HCT116 (cell line): ENCODE data around the gene CCDC197. TPM values are rescaled to one million over a fixed set of nuclear protein-coding genes. Genes with fewer than 3 reads are reported as not detected.

ENCODE experiments used
- ATAC-seq: fragments of 200-7000 bp; cut with Tn5 transposase; 2 replicates; pipeline ENCODE4 v1.9.1; 2020; ENCODE audit warnings: mild to moderate bottlenecking, moderate library complexity
- BruUV-seq: library from RNA; stranded (reverse); fragments of 400-500 nt; replicated peaks from 2 replicates; lab custom pipeline; 2021; lab: Mats Ljungman, UMichigan
- CTCF ChIA-PET: fragments of 300-600 bp; sonication (Branson Sonifier 250); formaldehyde crosslinking; loops from one replicate; lab custom pipeline; 2021; ENCODE audit warnings: antibody characterized with exemption; lab: Charles Lee
- POLR2A ChIA-PET: fragments of 300-600, 350-600 bp; sonication (Branson Sonifier 250); formaldehyde crosslinking; loops from one replicate; lab custom pipeline; 2021; ENCODE audit warnings: antibody characterized with exemption; lab: Charles Lee
- RAD21 ChIA-PET, 2 experiments: fragments of 300-600 bp; sonication (Branson Sonifier 250); formaldehyde crosslinking; loops; one replicate each; lab custom pipeline; 2023; ENCODE audit warnings: low total read pairs in 2 of 2; ENCODE audit not compliant: uncharacterized antibody in 2 of 2, unreplicated experiment in 2 of 2, low non-redundant PET in 1 of 2; lab: Charles Lee
- DNase-seq: peaks from one replicate; pipeline ENCODE4 v3.0.0-alpha.2; 2010; ENCODE audit warnings: low read depth, low spot score
- H2AFZ ChIP-seq: fragments of 200-600 bp; shearing (Covaris generic), sonication (generic); 2 replicates; pipeline ENCODE4 v1.6.1; 2017; ENCODE audit warnings: low read depth, mixed run types, mixed read lengths, antibody characterized with exemption, low read length; ENCODE audit not compliant: poor library complexity, severe bottlenecking
- H3K27ac ChIP-seq: 2 replicates; pipeline ENCODE4 v1.5.1; 2012; ENCODE audit warnings: low read depth, low read length
- H3K27me3 ChIP-seq: fragments of 200-600 bp; sonication (generic); 2 replicates; pipeline ENCODE4 v1.6.1; 2016; ENCODE audit warnings: mixed run types, low read length, mixed read lengths; ENCODE audit not compliant: insufficient read depth
- H3K36me3 ChIP-seq, 2 experiments: fragments of 200-500 bp in 1 of 2; fragments of 200-600 bp in 1 of 2; sonication (Bioruptor generic) in 1 of 2; sonication (generic) in 1 of 2; 2 replicates each; pipeline versions ENCODE4 v1.5.1 to v1.6.1; 2014 to 2016; ENCODE audit warnings: low read length in 2 of 2, inconsistent platforms in 1 of 2, mixed read lengths in 1 of 2, mixed run types in 1 of 2; ENCODE audit not compliant: insufficient read depth in 2 of 2, control insufficient read depth in 1 of 2
- H3K4me1 ChIP-seq, 2 experiments: fragments of 200-600 bp in 1 of 2; sonication (generic) in 1 of 2; 2 replicates each; pipeline versions ENCODE4 v1.5.1 to v1.6.1; 2012 to 2017; ENCODE audit warnings: low read length in 2 of 2, inconsistent platforms in 1 of 2, mild to moderate bottlenecking in 1 of 2, mixed read lengths in 1 of 2, mixed run types in 1 of 2, moderate library complexity in 1 of 2; ENCODE audit not compliant: insufficient read depth in 2 of 2, control insufficient read depth in 1 of 2
- H3K4me2 ChIP-seq: fragments of 200-600 bp; sonication (generic); 2 replicates; pipeline ENCODE4 v1.6.1; 2017; ENCODE audit warnings: mixed run types, low read length, mixed read lengths
- H3K4me3 ChIP-seq, 2 experiments: fragments of 200-600 bp in 1 of 2; sonication (generic) in 1 of 2; replicated peaks in 1 of 2; 2 replicates each; pipeline ENCODE4 v1.5.1; 2011 to 2016; ENCODE audit warnings: low read length in 2 of 2, control low read depth in 1 of 2, low read depth in 1 of 2, mild to moderate bottlenecking in 1 of 2, mixed read lengths in 1 of 2, mixed run types in 1 of 2
- H3K79me2 ChIP-seq: fragments of 200-600 bp; sonication (generic); 2 replicates; pipeline ENCODE4 v1.6.1; 2017; ENCODE audit warnings: mild to moderate bottlenecking, mixed run types, low read length, moderate library complexity, mixed read lengths; ENCODE audit not compliant: insufficient read depth
- H3K9ac ChIP-seq: fragments of 200-600 bp; sonication (generic); 2 replicates; pipeline ENCODE4 v1.6.1; 2016; ENCODE audit warnings: low read length, mixed read lengths
- H3K9me2 ChIP-seq: fragments of 200-600 bp; sonication (generic), shearing (Covaris generic); 2 replicates; pipeline ENCODE4 v1.6.1; 2017; ENCODE audit warnings: mixed run types, mild to moderate bottlenecking, moderate library complexity; ENCODE audit not compliant: insufficient read depth
- H3K9me3 ChIP-seq, 2 experiments: fragments of 200-500 bp in 1 of 2; fragments of 200-600 bp in 1 of 2; sonication (Bioruptor generic) in 1 of 2; sonication (generic) in 1 of 2; 2 replicates each; pipeline ENCODE4 v1.6.1; 2014 to 2017; ENCODE audit warnings: low read length in 2 of 2, mixed read lengths in 2 of 2, inconsistent platforms in 1 of 2, low read depth in 1 of 2, mild to moderate bottlenecking in 1 of 2, mixed run types in 1 of 2, moderate library complexity in 1 of 2; ENCODE audit not compliant: control insufficient read depth in 1 of 2, insufficient read depth in 1 of 2
- H4K20me1 ChIP-seq: fragments of 200-600 bp; sonication (generic), shearing (Covaris generic); 2 replicates; pipeline ENCODE4 v1.6.1; 2017; ENCODE audit warnings: mixed run types, mild to moderate bottlenecking, moderate library complexity; ENCODE audit not compliant: insufficient read depth
- ATF3 ChIP-seq: IDR thresholded peaks from 2 replicates; pipeline ENCODE4 v1.6.1; 2012
- CEBPB ChIP-seq: IDR thresholded peaks from 2 replicates; pipeline ENCODE4 v1.6.1; 2012; ENCODE audit warnings: low read depth
- CTCF ChIP-seq, 3 experiments: fragments of 200-600 bp in 1 of 3; sonication (generic) in 1 of 3; IDR thresholded peaks in 2 of 3; conservative IDR thresholded peaks in 1 of 3; 2 replicates each; pipeline ENCODE4 v1.5.1; 2012 to 2017; ENCODE audit warnings: low read depth in 2 of 3, low read length in 2 of 3, antibody characterized with exemption in 1 of 3, borderline replicate concordance in 1 of 3, control low read depth in 1 of 3, mild to moderate bottlenecking in 1 of 3, mixed read lengths in 1 of 3, mixed run types in 1 of 3, moderate library complexity in 1 of 3; ENCODE audit not compliant: insufficient read depth in 1 of 3
- EGR1 ChIP-seq: IDR thresholded peaks from 2 replicates; pipeline ENCODE4 v1.6.1; 2012; ENCODE audit warnings: low read depth
- ELF1 ChIP-seq: IDR thresholded peaks from 2 replicates; pipeline ENCODE4 v1.6.1; 2012; ENCODE audit warnings: low read depth, borderline replicate concordance
- FOSL1 ChIP-seq: IDR thresholded peaks from 2 replicates; pipeline ENCODE4 v1.6.1; 2012; ENCODE audit warnings: low read depth
- MAX ChIP-seq: IDR thresholded peaks from 2 replicates; pipeline ENCODE4 v1.6.1; 2012
- REST ChIP-seq: IDR thresholded peaks from 2 replicates; pipeline ENCODE4 v1.6.1; 2012; ENCODE audit warnings: low read depth
- SRF ChIP-seq: IDR thresholded peaks from 2 replicates; pipeline ENCODE4 v1.6.1; 2012; ENCODE audit warnings: low read depth
- YY1 ChIP-seq: IDR thresholded peaks from 2 replicates; pipeline ENCODE4 v1.6.1; 2011; ENCODE audit warnings: low read length, low read depth, moderate library complexity, mild to moderate bottlenecking; ENCODE audit not compliant: insufficient replicate concordance; ENCODE audit errors: extremely low read depth
- ZNF274 ChIP-seq: fragments of 200-500 bp; sonication (Bioruptor generic); IDR thresholded peaks from 2 replicates; pipeline ENCODE4 v1.6.1; 2014; ENCODE audit warnings: mild to moderate bottlenecking, low read depth, low read length, inconsistent platforms
- intact Hi-C: fragments of 100-400 bp; cut with micrococcal nuclease; formaldehyde crosslinking; loops from 2 replicates; pipeline ENCODE4 v1.10.0; 2022
- total RNA-seq: library from RNA; stranded (reverse); gene quantifications from one replicate; pipeline ENCODE4 v1.2.1, GENCODE V29; 2021; ENCODE audit not compliant: unreplicated experiment

Gene CCDC197
- total RNA-seq, 1 experiment from 2014 or later = not detected

- Histone ChIP-seq H3K4me3 (no peak overlapping the region), H4K20me1 (no peaks in the 10 kb centered on the region), H3K9me3 (no peaks in the 10 kb centered on the region), H3K27ac (no peak overlapping the region), H3K4me1 (peaks cover 0 to 7% of the 10 kb centered on the region in 2 experiments; a peak in 2 of 4 replicates), H3K9me2 (no peaks in the 10 kb centered on the region), H3K4me2 (no peak overlapping the region), H3K9ac (no peak overlapping the region), H2AFZ (no peak overlapping the region), H3K27me3 (no peaks in the 10 kb centered on the region), H3K36me3 (no peaks in the 10 kb centered on the region), H3K79me2 (no peaks in the 10 kb centered on the region)
- intact Hi-C loops = no loop called here
- ChIA-PET RAD21 (interaction anchor here (1.8 to 2.7 kb wide), 1 partner anchor 32 kb away, joined by 17 to 21 read pairs; no protein-coding TSS in a partner anchor), POLR2A (no interaction called here), CTCF (interaction anchor here (2.2 to 8.7 kb wide), 2 partner anchors 11 to 32 kb away, joined by 10 to 120 read pairs; no protein-coding TSS in a partner anchor)
- BruUV-seq = no TSS peak
- no peak for ATAC-seq
- no peak for DNase-seq
- TF ChIP-seq ZNF274 (no peak), ATF3 (no peak), ELF1 (no peak), CTCF (IDR thresholded peaks at IDR 0.05 in 2 of 3, conservative IDR thresholded peaks at IDR 0.05 in 1 of 3; ENCODE audit: borderline replicate concordance in 1 of 3, insufficient read depth in 1 of 3, low read depth in 2 of 3, low read length in 2 of 3) (no peak), REST (no peak), YY1 (no peak), FOSL1 (no peak), SRF (no peak), MAX (no peak), EGR1 (no peak), CEBPB (no peak)
Measured at GRCh38 chr14:93971635-93972027, 25.5 kb upstream of the CCDC197 start.
